Lung microvascular endothelial cell (primary cell): ENCODE measurements around the gene PDE6B. TPM values are rescaled to one million over a fixed set of nuclear protein-coding genes. Genes with fewer than 3 reads are reported as not detected.
"Not testable (repeated sequence)": the region's sequence is repeated elsewhere in the genome, so short reads cannot be mapped to it uniquely, and the experiment has no call there.

Experiments
- DNase-seq, 2 donors: peaks; one replicate each; pipeline versions ENCODE4 v3.0.0 to v3.0.0-alpha.2; 2010; ENCODE audit warnings: low read depth in 2 of 2
- total RNA-seq: library from RNA; depleted of rRNA; stranded (reverse); fragments of >200 nt; gene quantifications from 2 replicates; pipeline ENCODE4 v1.2.1, GENCODE V29; 2014

PDE6B gene
- total RNA-seq, 1 donor from 2014 or later, result 7.5 TPM

DNA sequence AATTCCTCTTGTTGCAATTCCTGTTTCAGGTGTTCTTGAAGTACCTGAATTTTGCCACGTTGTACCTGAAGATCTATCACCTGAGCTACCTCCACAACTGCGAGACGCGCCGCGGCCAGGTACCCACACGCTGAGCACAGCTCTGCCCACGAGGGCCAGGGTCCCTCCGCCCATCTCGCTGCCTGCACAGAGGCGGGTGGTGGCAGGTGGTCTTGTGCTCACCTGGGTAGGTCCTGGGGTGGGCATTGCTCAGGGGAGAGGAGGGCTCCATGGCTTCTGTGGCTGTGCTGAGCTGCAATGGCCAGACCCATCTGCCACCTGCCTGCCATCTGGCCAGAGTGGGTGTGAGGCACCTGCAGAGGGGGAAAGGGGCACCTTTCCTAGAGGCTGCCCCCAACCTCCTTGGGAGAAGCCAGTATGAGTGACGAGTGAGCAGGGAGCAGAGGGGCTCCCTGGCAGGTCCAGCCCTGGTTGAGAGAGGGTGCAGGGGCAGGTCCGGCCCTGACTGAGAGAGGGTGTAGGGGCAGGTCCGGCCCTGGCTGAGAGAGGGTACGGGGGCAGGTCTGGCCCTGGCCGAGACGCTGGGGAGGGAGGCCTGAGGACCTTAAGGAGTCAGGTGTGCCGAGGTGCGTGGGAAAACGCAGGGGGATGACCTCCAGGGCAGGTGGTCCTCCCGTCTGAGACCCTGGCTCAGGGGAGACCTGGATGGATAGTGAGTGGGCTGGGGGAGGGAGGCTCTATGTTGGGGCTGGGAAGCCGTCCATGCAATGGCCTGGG, 10.7 kb downstream of the PDE6B start:
- no peak for DNase-seq

DNA sequence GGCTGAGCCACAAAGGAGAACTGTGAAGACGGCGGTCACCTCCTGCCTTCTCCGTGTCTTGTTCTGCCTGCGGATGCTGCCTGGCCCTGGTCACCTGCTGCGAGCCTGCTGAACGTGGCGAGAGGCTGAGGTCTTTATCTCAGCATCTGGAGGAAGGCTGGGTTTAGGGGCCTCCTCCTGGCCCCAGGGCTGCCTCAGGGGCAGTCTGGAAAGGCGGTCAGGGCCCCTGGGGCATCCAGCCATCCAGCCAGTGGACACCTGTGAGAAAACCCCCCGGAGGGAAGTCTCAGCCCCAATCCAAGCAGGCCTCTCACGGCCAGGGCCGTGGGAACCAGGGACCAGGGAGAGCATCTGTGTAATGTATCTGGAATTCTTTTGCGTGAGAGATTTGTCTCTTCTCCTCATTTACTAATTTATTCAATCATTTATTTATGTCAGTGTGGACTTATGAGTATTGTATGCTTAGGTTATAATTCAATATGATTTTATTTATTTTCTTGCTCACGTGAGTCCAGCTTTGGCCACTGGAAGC, 11.3 kb downstream of the PDE6B start:
- no peak for DNase-seq

DNA sequence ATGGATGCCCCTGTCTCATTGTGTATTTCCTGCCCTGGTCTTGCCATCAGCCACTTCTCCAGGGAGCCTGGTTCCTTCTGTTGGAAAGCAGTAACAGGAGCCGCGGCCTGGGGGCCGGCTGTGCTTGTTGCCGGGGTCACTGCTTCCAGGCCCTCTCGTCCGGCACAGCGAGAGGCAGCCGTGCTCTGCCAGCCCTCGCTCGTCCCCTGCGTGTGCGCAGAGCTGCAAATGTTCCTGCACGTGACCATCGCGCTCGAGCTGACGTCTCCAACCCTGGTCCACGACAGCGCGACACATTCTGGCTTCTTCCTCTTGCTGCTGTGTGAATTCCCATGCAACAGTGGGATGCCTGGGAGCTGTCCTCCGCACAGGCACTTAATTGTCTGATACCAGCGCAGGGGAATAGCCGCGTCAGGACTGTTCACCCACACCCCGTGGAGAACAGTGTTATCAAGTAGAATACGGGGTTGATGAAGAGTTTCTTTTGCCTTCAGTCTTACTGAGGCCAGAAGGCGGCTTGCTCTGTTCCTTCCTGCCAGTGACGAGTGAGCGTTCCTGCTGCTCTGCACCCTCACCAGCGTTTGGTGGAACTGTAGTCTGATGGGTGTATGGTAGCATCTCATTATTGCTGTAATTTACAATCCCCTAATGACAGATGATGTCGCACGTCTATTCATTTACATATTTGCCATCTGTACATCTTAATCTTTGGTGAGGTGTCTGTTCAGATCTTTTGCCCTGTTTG, 12.3 kb downstream of the PDE6B start:
- no peak for DNase-seq

- DNase-seq, result not testable (repeated sequence)
Observed at GRCh38 chr4:642366-642765, 17.0 kb downstream of the PDE6B start.

DNA sequence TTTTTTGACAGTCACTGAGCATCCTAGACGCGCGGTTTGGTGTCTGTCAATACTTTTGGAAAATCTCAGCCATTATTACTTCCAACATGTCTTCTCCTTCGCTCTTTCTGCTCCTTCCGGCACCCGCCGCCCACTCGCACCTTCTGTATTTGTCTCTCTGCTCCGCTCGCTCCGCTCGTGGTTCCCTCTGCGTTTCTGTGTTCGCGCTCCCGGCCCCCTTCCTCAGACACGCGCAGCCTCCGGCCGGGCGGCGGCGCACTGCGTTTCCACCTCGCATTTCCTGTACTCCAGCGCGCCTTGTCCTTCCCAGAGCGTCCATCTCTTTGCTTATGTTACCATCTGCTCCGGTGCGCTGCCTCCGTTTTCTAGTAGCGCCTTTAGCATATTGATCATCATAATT, 21.1 kb downstream of the PDE6B start:
- no peak for DNase-seq

DNA sequence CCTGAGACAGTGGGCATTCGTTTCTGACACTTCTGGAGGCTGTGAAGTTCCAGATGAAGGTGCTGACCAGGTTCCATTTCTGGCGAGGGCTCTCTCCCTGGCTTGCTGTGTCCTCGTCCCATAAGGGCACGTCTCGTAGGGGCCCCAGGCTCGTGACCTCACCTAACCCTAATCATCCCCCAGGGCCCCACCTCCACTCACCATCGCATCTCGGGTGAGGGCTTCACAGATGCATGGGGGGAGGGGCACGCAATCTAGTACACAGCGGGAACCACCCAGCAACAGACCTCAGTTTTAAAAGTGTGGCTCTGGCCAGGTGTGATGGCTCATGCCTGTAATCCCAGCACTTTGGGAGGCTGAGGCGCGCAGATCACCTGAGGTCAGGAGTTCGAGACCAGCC, 22.1 kb downstream of the PDE6B start:
- DNase-seq, result no peak

DNA sequence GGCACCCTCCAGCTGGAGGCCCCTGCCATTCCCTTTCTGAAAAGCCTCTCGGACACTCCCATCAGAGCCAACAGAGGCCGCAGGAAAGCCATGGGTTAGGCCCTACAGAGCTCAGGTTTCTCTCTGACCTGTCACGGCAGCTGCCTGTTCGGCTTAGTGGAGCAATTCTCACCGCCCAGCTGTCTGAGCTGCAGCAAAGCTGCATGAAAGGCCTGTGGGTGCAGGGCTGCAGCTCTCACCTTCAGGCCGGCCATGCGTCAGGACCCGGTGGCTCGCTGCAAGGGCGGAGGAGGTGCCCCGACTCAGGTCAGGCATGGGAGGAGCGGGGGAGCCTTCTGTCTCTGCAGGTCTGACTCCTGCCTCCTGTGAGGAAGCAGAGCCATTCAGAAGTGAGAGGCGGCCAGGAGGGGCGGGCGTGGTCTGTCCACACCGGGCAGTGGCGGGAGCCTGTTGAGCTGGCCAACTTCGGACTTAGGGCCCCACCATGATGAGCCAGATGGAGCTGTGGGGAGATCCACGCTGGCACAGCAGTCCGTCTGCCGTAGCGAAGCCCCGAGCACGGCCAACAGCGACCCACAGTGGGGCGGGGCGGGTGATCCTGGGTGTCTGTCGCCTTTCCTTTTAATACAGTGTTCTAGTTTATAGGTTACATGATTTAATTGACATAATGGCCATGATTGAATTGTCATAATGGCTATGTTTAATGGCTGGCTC, 23.4 kb downstream of the PDE6B start:
- no peak for DNase-seq

- no peak for DNase-seq
Observed at GRCh38 chr4:649293-649625, 23.9 kb downstream of the PDE6B start.

- no peak for DNase-seq
Observed at GRCh38 chr4:649751-650310, 24.5 kb downstream of the PDE6B start.

DNA sequence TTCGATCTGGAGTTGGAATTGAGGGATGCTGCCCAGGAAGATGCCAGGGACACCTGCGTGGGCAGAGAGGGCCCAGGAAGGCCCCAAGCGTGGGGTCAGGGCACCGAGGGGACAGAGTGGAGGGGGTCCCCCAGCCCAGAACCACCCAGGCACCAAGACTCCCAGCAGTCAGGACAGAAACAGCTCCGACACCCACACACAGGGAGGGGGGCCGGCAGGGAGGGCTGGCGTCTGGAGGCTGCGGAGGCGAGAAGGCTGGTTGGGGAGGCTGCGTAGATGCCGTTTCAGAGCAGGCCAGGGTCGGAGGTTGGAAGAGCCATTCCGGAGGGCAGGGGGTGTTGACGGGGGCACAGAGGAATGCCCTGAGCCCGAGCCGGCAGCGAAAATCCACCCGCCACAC, 25.1 kb downstream of the PDE6B start:
- DNase-seq, result no peak

DNA sequence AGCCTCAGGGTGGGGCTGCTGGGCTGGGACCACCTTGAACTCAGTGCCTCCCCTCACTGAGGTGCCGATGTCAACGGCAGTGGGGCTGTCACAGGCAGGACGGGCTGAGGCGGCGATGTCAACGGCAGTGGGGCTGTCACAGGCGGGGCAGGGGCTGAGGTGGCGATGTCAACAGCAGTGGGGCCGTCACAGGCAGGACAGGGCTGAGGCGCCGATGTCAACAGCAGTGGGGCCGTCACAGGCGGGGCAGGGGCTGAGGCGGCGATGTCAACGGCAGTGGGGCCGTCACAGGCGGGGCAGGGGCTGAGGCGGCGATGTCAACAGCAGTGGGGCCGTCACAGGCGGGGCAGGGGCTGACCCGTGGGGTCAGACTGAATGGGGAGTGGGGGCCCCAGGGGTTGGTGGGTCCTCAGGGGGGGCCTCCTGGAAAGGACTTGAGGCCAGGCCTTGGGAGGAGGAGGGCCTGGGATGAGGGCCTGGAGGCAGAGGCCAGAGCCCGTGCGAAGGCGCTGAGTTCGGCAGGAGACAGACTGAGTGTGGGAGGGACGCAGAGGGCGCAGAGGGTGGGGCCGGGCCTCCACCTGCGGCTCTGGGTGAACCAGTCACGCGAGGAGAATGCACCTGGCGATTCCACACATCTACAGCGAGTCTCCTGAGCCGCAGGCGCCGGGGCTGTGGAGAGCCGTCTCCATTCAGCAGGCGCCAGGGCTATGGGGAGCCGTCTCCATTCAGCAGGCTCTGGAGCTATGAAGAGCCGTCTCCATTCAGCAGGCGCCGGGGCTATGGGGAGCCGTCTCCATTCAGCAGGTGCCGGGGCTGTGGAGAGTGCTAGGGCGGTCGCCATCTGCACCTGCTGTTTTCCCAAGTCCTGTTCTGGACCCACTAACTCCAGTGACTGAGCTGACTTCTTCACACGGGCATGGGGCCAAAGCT, 25.8 kb downstream of the PDE6B start:
- DNase-seq, result no peak

GRCh38 chr4:651884-652642, 26.7 kb downstream of the PDE6B start:
- DNase-seq, result no peak

DNA sequence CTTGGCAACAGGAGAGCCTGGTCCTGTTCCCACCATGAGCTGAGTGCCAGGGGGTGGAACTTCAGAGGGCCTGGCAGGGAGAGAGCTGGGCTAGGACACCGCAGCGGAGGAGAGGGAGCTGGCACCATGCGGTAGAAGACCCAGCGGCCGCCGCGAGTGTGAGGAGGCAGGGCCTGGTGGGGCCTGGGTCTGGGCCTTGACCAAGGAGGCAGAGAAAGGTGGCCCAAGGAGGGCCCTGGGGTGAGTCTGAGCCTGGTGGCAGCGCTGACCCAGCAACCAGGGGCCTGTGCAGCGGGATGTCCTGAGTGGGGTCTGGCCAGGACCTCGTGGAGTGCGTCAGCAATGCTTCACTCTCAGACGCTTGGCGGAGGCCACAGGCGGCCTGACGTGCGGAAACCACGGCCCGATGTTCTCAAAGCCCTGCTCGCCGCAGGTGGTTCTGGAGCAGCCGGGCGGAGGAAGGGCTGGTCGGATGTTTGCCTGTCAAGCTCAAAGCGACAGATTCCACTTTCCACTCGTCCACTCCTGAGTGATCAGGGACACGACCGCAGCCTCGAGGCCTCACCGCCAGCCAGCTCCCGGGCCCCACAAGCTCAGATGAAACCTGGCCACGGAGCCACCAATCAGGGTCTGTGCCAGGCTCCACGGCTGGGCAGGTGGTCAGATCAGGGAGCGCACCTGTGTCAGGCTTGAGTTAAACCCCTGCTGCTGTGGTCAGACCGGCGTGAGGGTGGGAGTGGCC, 27.9 kb downstream of the PDE6B start:
- no peak for DNase-seq

DNA sequence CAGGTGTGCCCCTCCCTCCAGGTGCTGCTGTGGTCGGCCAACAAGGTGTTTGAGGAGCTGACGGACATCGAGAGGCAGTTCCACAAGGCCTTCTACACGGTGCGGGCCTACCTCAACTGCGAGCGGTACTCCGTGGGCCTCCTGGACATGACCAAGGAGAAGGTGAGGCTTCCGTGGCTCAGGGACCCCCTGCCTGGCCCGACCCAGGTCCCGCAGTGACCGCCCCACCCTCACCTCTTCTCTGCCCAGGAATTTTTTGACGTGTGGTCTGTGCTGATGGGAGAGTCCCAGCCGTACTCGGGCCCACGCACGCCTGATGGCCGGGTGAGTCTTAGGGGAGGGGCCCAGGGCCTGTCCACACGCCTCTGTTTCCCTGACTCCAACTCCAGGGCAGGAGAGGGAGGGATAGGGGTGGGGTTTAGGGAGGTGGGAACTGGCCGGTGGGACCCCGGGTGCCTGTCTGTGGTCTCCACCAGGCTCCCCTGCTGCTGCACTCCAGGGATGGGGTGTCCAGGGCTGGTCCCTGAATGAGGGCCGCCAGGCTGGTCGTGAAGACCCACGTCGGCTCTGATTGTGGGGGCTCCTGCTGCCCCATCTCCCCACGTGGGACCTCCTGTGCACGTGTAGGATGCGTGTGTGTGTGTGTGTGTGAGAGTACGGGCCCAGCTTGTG, 28.6 kb downstream of the PDE6B start:
- no peak for DNase-seq

- no peak for DNase-seq
Observed at GRCh38 chr4:654503-654845, 29.1 kb downstream of the PDE6B start.

DNA sequence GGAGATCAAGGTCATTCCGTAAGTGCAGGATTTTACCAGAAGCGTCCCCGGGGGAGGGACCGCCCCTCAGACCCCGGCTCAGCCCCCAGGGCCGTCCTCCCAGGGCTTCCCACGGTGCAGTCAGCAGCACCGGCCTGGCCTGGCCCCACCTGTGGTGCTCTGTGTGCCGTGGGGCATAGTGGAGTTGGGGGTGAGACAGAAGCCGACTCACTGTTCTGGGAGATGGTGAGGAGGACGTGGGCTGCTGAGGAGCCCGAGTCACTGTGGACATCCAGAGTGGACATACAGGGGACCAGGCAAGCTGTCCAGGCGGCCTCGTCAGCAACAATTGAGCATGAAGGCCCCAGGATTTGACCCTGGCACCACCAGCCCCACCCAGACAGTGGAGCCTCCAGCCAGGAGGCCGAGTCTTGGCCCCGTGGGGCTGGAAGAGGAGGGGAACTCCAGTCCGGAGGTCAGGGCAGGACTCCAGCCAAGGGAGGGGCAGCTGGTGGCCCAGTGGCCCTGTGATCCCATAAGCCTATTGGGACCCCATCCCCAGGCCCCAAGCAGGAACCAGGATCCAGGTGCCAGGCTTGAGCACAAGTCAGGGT, 29.6 kb downstream of the PDE6B start:
- DNase-seq, result no peak

GRCh38 chr4:655464-656151, 30.2 kb downstream of the PDE6B start:
- DNase-seq, result no peak
